AG10803 (cell line): Measurements from ENCODE around the gene TCF20.

Experiments
- DNase-seq: peaks from one replicate; pipeline ENCODE4 v3.0.0; 2010; ENCODE audit warnings: low read depth
- H3K4me3 ChIP-seq: 2 replicates; pipeline ENCODE4 v1.5.1; 2011; ENCODE audit warnings: mild to moderate bottlenecking, low read length, control low read depth
- TF ChIP-seq, protein P1 (sequence below): conservative IDR thresholded peaks from 2 replicates; pipeline ENCODE4 v1.5.1; 2011; ENCODE audit warnings: mild to moderate bottlenecking, low read length, control low read depth, inconsistent platforms

The TCF20 gene

DNA sequence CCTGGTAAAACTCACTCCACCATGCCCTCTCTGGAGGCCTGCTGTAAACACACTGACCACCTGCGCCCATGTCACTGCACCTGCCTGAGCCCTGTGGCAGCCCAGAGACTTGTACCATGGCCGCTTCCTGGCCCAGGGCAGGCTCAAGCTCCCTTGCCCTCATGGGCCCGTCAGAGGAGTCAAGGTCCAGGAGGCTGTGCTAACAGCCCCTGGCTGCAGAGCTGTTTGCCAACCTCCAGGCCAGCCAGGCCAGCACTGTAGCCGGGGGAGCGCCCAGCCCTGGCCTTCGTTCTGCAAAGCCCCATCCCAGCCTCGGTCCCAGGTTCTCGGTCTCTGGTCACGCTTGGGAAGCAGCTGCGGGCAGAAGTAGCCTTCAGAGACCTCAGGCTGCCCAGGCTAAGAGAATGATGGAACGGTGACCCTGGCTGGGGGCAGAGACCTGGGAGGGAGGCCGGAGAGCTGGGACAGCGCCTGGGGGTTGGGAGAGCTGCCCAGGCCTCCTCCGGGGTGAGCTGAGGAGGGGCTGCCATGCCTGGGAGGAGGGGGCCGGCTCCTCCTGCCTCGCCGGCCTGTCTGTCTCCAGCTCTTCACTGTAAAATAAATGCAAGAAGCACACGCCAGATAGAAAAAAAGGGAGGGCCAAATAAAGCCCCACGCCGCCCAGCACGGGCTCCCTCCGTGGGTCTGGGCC is 11.9 kb upstream of the TCF20 start:
- no peak for DNase-seq
- H3K4me3 ChIP-seq, result no peak overlapping the region
- TF ChIP-seq, protein P1, sequence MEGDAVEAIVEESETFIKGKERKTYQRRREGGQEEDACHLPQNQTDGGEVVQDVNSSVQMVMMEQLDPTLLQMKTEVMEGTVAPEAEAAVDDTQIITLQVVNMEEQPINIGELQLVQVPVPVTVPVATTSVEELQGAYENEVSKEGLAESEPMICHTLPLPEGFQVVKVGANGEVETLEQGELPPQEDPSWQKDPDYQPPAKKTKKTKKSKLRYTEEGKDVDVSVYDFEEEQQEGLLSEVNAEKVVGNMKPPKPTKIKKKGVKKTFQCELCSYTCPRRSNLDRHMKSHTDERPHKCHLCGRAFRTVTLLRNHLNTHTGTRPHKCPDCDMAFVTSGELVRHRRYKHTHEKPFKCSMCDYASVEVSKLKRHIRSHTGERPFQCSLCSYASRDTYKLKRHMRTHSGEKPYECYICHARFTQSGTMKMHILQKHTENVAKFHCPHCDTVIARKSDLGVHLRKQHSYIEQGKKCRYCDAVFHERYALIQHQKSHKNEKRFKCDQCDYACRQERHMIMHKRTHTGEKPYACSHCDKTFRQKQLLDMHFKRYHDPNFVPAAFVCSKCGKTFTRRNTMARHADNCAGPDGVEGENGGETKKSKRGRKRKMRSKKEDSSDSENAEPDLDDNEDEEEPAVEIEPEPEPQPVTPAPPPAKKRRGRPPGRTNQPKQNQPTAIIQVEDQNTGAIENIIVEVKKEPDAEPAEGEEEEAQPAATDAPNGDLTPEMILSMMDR, result no peak

DNA sequence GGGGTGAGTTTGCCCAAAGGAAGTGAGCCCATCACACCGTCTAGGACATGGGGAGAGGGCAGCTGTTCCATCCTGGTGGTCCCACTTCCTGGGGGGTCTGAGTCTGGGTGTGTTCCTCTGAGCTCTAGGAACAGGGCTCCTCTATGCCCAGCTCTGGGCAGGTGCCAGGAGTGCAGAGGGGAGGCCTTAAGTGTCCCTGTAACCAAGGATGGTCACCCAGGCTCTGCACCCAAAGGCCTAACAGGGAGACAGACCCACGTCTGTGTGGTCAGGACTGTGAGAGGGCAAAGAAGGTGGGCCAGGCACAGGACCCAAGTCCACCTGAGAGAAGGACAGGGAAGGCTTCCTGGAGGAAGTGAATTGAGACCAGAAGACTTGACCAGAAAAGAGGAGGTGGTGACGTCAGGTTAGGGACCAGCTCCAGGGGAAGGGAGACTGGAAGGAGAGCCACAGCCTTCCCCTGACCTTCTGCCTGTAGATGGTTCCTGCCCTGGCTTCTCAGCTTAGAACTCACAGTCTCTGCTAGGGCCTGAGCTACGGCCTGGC is 11.3 kb upstream of the TCF20 start:
- TF ChIP-seq, protein P1, result no peak
- no peak overlapping the region for H3K4me3 ChIP-seq
- no peak for DNase-seq

DNA sequence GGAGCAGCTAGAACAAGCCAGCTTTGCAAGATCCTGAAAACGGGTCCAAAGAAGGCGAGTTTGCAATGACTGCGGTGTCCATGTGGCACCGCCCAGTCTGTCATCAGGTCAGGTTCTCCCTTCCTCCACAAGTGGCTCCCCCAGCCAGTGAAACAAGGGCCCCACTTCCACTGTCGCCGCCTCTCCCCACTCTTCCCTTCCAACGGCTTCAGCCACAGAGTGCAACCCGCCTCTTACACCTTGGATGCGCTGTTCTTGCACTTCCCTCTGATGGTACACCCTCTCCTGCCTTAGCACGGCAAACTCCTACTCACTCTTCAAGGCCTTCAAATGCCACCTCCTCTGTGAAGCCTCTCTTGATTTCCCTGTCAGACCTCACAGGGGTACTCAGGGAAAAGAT is 10.8 kb upstream of the TCF20 start:
- no peak for DNase-seq
- TF ChIP-seq, protein P1, result no peak
- H3K4me3 ChIP-seq, result no peak overlapping the region

DNA sequence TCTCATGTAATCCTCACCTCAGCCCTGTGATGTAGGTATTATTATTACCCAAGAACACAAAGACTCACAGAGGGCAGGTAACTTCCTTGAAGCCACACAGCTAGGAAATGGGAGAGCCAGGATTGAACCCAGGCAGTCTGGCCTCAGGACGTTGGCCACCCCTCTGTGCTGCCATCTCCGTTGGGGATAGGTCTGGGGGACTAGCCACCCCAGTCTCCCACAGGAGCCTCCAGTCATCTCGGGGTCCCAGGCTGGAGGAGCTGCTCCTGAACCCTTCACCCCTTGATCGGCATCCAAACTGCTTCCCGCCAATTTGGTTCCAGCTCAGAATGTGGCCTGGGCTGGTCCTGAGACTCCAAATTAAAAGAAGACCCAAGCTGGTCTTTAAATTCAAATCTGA is 10.4 kb upstream of the TCF20 start:
- no peak overlapping the region for H3K4me3 ChIP-seq
- DNase-seq, result no peak
- TF ChIP-seq, protein P1, result no peak

DNA sequence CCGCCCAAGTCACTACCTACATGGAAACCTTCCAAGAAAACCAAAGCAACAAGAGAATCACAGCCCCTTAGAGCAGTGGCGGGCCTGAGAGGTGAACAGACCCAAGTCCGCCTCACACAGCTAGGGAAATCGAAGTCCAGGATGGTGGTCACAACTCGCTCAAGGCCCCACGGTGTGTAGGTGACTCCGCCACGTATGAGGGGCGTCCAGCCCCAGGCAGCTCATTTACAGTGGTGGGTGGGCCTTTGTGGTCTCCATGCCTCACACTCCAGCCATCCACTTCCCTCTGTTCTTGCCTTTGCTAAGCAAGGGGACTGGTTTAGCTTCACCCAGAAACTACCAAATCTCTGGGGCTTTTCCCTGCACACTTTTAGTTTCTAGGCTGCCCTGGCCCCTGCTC is 9.7 kb upstream of the TCF20 start:
- TF ChIP-seq, protein P1, result no peak
- no peak overlapping the region for H3K4me3 ChIP-seq
- DNase-seq, result no peak

DNA sequence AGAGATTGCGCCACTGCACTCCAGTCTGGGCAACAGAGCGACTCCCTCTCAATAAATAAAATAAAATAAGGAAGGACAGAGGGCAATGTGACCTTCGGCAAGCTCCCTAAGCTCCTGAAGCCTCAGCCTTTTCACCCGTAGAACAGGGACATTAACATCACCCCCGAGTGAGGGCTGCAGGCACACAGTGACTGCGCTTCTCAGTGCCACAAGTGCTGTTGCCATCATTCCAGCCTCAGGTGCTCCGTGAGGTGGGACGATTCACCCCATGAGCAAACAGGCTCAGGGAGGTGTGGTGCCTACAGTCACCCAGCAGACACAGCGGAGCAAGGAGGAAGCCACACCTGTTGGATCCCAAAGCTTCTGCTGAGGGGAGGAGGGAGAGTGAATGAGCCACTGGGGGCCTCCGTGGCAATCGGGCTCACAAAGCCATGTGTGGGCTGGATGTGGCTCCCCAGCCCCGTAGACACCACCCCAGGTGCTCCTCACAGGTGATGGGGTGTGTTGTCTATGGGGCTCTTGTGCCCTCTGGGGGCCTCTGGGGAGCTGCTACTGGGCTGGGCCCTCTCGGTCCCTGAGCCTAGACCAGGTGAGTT is 9.1 kb upstream of the TCF20 start:
- DNase-seq, result no peak
- no peak overlapping the region for H3K4me3 ChIP-seq
- TF ChIP-seq, protein P1, result no peak
